Measurements from ENCODE around the gene DHX30.
A peak's percentile ranks its signal among the peaks of the same experiment; 100 is the strongest.
"Not testable (repeated sequence)": the region's sequence is repeated elsewhere in the genome, so short reads cannot be mapped to it uniquely, and the experiment has no call there.

Gene DHX30

GRCh38 chr3:47802734-47803479, at the start of gene DHX30:
DHX30 (plus strand) TSS chr3:47803138; CDS start chr3:47810684, 7,546 bp downstream.
- DNase-seq: no peak

- no peak for DNase-seq
These were observed 44.5 kb upstream of the DHX30 start for GRCh38 chr3:47758261-47759025.

GRCh38 chr3:47760207-47760606, 42.7 kb upstream of the DHX30 start:
- not testable (repeated sequence) for DNase-seq

GRCh38 chr3:47761046-47761445, 41.9 kb upstream of the DHX30 start:
- DNase-seq: no peak

- DNase-seq: no peak
These were observed 40.7 kb upstream of the DHX30 start for GRCh38 chr3:47762233-47762632.

- no peak for DNase-seq
These were observed 36.8 kb upstream of the DHX30 start for GRCh38 chr3:47766186-47766585.

GRCh38 chr3:47772047-47772446, 30.9 kb upstream of the DHX30 start:
- no peak for DNase-seq

- no peak for DNase-seq
These were observed 30.1 kb upstream of the DHX30 start for GRCh38 chr3:47772788-47773187.

- DNase-seq: no peak
These were observed 24.2 kb upstream of the DHX30 start for GRCh38 chr3:47778746-47779145.

GRCh38 chr3:47780741-47781684, 21.9 kb upstream of the DHX30 start:
- DNase-seq: no peak

GRCh38 chr3:47781685-47782445, 21.1 kb upstream of the DHX30 start, which contains the start of gene SMARCC1:
SMARCC1 (minus strand) TSS chr3:47781893; CDS start chr3:47781797, 96 bp downstream.
- DNase-seq: peak; percentile 81

GRCh38 chr3:47782446-47783308, 20.3 kb upstream of the DHX30 start:
- DNase-seq: no peak

- DNase-seq: no peak
These were observed 19.3 kb upstream of the DHX30 start for GRCh38 chr3:47783673-47784072.

GRCh38 chr3:47791193-47791855, 11.6 kb upstream of the DHX30 start:
- DNase-seq: no peak

GRCh38 chr3:47792699-47793098, 10.2 kb upstream of the DHX30 start:
- DNase-seq: no peak

GRCh38 chr3:47794544-47794943, 8.4 kb upstream of the DHX30 start:
- DNase-seq: no peak

- no peak for DNase-seq
These were observed 3.2 kb upstream of the DHX30 start for GRCh38 chr3:47799733-47800132.

- no peak for DNase-seq
These were observed 615 bp downstream of the DHX30 start for GRCh38 chr3:47803480-47804025.

- no peak for DNase-seq
These were observed 1.6 kb downstream of the DHX30 start for GRCh38 chr3:47804577-47804976.

GRCh38 chr3:47813551-47814177, 10.7 kb downstream of the DHX30 start:
- no peak for DNase-seq
